Measurements from ENCODE around the gene KNDC1. TPM values are rescaled to one million over a fixed set of nuclear protein-coding genes. Genes with fewer than 3 reads are reported as not detected.

The KNDC1 gene
- total and polyA plus RNA-seq, 2 donors (not counting 1 experiment from before 2014, with no cell fraction given), result 0.17 to 0.45 TPM

DNA sequence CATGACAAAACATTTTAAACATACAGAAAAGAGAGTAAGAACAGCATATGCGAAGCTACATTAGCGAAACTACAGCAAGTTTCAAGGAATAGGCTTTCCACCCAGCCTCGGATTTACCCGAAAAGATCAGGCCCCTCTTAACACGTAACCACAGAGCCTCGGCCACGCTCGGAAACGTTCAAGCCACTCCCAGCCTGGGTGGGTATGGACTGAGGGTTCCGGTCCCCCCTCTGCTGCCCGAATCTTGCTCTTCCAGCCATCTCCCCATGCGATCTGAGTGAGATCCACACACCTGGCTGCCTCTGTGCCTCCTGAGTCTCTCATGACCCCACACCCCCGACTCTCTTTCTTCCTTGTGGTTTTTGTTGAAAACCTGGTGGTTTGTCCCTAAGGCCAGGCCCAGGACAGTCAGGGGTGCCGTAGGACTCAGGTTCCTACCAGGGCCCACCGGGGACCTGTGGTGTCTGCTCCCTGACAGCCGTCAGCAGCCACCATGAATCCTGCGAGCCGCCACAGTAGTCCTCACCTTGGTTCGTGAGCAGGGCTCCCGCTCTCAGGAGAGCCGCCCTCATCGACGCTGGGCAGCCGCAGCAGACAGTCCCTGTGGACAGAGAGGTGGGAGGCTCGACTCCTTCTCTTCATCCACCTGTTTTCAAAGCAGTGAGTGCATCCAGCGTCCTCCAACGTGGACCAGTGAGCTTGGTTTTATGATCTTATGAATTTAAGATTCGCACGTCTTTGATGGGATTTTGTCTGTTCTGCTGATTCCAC, 18.5 kb downstream of the KNDC1 start:
- no peak for DNase-seq
- H3K27me3 Mint-ChIP-seq, result peaks cover 8% of the 10 kb centered on the region
- H3K27ac ChIP-seq (ENCODE audit: low read length in 2 of 2), result no peak overlapping the region
- H3K79me2 ChIP-seq (ENCODE audit: control insufficient read depth, insufficient read depth, low read length), result no peaks in the 10 kb centered on the region
- H3K4me1 Mint-ChIP-seq, result peaks cover 2% of the 10 kb centered on the region
- 95% methylated on average over 22 of the region's 29 CpGs for WGBS (ENCODE audit: insufficient coverage)
- H4K20me1 ChIP-seq (ENCODE audit: control insufficient read depth, insufficient read depth, low read length, poor library complexity, severe bottlenecking), result no peaks in the 10 kb centered on the region
- peaks cover 10% of the 10 kb centered on the region for H3K9me3 Mint-ChIP-seq (ENCODE audit: insufficient read depth)
- no peak overlapping the region for H3K4me3 ChIP-seq (ENCODE audit: control extremely low read depth in 1 of 5, extremely low read depth in 1 of 5, insufficient read depth in 1 of 5, low read depth in 2 of 5, low read length in 4 of 5)
- H3K9ac ChIP-seq (ENCODE audit: low read length), result no peak overlapping the region
- H3K4me3 Mint-ChIP-seq, result no peak overlapping the region
- H3K36me3 ChIP-seq (replicated peaks in 1 of 2; ENCODE audit: control extremely low read depth in 1 of 2, control insufficient read depth in 1 of 2, extremely low read depth in 1 of 2, insufficient read depth in 2 of 2, low read length in 1 of 2), result no peaks in the 10 kb centered on the region
- ChIA-PET CTCF (no interaction called here), POLR2A (no interaction called here)
- no peak overlapping the region for H2AFZ ChIP-seq (ENCODE audit: insufficient read depth, low read depth, low read length, poor library complexity, severe bottlenecking)
- H3K27ac Mint-ChIP-seq, result no peak overlapping the region
- H3K9me3 ChIP-seq (ENCODE audit: control extremely low read depth in 1 of 3, control insufficient read depth in 2 of 3, insufficient read depth in 1 of 3, low read length in 2 of 3), result peaks cover 0 to 31% (median 3%) of the 10 kb centered on the region in 3 donors
- TF ChIP-seq EZH2 (IDR thresholded peaks at IDR 0.05; ENCODE audit: borderline replicate concordance, insufficient read depth, low read depth, low read length, poor library complexity, severe bottlenecking), result no peak
- TF ChIP-seq, protein P1, sequence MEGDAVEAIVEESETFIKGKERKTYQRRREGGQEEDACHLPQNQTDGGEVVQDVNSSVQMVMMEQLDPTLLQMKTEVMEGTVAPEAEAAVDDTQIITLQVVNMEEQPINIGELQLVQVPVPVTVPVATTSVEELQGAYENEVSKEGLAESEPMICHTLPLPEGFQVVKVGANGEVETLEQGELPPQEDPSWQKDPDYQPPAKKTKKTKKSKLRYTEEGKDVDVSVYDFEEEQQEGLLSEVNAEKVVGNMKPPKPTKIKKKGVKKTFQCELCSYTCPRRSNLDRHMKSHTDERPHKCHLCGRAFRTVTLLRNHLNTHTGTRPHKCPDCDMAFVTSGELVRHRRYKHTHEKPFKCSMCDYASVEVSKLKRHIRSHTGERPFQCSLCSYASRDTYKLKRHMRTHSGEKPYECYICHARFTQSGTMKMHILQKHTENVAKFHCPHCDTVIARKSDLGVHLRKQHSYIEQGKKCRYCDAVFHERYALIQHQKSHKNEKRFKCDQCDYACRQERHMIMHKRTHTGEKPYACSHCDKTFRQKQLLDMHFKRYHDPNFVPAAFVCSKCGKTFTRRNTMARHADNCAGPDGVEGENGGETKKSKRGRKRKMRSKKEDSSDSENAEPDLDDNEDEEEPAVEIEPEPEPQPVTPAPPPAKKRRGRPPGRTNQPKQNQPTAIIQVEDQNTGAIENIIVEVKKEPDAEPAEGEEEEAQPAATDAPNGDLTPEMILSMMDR (IDR thresholded peaks at IDR 0.05), result no peak
- H3K4me1 ChIP-seq (ENCODE audit: control insufficient read depth in 2 of 2, insufficient read depth in 2 of 2, low read length in 2 of 2), result no peaks in the 10 kb centered on the region
- no peak for ATAC-seq (ENCODE audit: low read depth)
- H3K4me2 ChIP-seq (replicated peaks; ENCODE audit: low read depth, low read length, poor library complexity, severe bottlenecking), result no peak overlapping the region
- H3K27me3 ChIP-seq (replicated peaks in 1 of 4; ENCODE audit: control extremely low read depth in 1 of 4, control insufficient read depth in 3 of 4, insufficient read depth in 4 of 4, low read length in 3 of 4), result peaks cover 0 to 8% (median 0%) of the 10 kb centered on the region in 4 experiments
- intact Hi-C loops (cut with micrococcal nuclease), result no loop called here

DNA sequence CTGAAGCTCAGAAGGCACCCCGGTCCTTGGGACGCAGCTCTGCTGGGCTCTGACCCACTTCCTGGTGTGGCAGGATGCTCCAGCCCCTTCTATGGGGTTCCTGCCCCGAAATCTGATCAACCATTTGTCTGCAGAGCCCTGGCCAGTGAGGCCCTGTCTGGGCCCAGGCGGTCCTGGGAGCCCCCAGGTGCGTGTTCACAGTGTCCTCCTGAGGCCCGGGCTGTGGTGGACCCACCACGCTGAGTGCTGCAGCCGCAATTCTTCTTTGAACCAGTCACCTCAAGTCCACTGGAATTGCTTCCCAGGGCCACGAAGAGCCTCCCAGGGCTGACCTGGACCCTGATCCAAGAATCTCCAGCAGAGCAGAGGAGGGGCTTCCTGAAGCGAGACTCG, 19.1 kb downstream of the KNDC1 start:
- H3K4me3 ChIP-seq (ENCODE audit: control extremely low read depth in 1 of 5, extremely low read depth in 1 of 5, insufficient read depth in 1 of 5, low read depth in 2 of 5, low read length in 4 of 5), result no peak overlapping the region
- Mint-ChIP-seq H3K9me3 (ENCODE audit: insufficient read depth) (peaks cover 10% of the 10 kb centered on the region), H3K4me1 (peaks cover 2% of the 10 kb centered on the region), H3K27ac (no peak overlapping the region), H3K27me3 (peaks cover 7% of the 10 kb centered on the region), H3K4me3 (no peak overlapping the region)
- no peak for DNase-seq
- ChIA-PET CTCF (no interaction called here), POLR2A (no interaction called here)
- H3K79me2 ChIP-seq (ENCODE audit: control insufficient read depth, insufficient read depth, low read length), result no peaks in the 10 kb centered on the region
- TF ChIP-seq, protein P1 (IDR thresholded peaks at IDR 0.05), result no peak
- TF ChIP-seq EZH2 (IDR thresholded peaks at IDR 0.05; ENCODE audit: borderline replicate concordance, insufficient read depth, low read depth, low read length, poor library complexity, severe bottlenecking), result no peak
- H3K36me3 ChIP-seq (replicated peaks in 1 of 2; ENCODE audit: control extremely low read depth in 1 of 2, control insufficient read depth in 1 of 2, extremely low read depth in 1 of 2, insufficient read depth in 2 of 2, low read length in 1 of 2), result no peaks in the 10 kb centered on the region
- 88% methylated on average over 11 of the region's 11 CpGs for WGBS (ENCODE audit: insufficient coverage)
- H2AFZ ChIP-seq (ENCODE audit: insufficient read depth, low read depth, low read length, poor library complexity, severe bottlenecking), result no peak overlapping the region
- H3K9ac ChIP-seq (ENCODE audit: low read length), result no peak overlapping the region
- H4K20me1 ChIP-seq (ENCODE audit: control insufficient read depth, insufficient read depth, low read length, poor library complexity, severe bottlenecking), result no peaks in the 10 kb centered on the region
- no peak overlapping the region for H3K27ac ChIP-seq (ENCODE audit: low read length in 2 of 2)
- H3K27me3 ChIP-seq (replicated peaks in 1 of 4; ENCODE audit: control extremely low read depth in 1 of 4, control insufficient read depth in 3 of 4, insufficient read depth in 4 of 4, low read length in 3 of 4), result peaks cover 0 to 4% (median 0%) of the 10 kb centered on the region in 4 experiments
- no peak overlapping the region for H3K4me2 ChIP-seq (replicated peaks; ENCODE audit: low read depth, low read length, poor library complexity, severe bottlenecking)
- H3K4me1 ChIP-seq (ENCODE audit: control insufficient read depth in 2 of 2, insufficient read depth in 2 of 2, low read length in 2 of 2), result no peaks in the 10 kb centered on the region
- peaks cover 0 to 26% (median 3%) of the 10 kb centered on the region in 3 donors for H3K9me3 ChIP-seq (ENCODE audit: control extremely low read depth in 1 of 3, control insufficient read depth in 2 of 3, insufficient read depth in 1 of 3, low read length in 2 of 3)
- intact Hi-C loops (cut with micrococcal nuclease), result no loop called here
- ATAC-seq (ENCODE audit: low read depth), result no peak
